Measurements from ENCODE around the gene CDS1. TPM values are rescaled to one million over a fixed set of nuclear protein-coding genes. Genes with fewer than 3 reads are reported as not detected.

The CDS1 gene
- total RNA-seq, 1 experiment from 2014 or later: 16.1 TPM

DNA sequence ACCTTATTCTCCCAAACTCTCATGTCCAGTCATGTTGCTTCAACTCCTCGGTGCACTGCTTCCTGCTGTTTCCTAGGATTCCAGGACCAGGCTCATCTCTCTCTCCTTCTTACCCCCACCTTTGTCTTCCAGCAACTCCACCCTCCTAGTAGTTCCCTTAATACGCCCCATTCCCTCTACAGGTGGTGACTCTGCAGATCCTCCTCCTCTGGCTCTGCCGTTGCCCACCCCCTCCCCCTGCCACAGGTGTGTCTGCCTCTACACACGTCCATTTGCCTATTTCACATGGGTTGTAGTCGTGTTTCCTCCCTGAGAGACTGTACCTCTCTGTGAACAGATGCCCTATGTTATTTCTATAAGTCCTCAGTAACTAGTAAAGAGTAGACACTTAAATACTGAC, 32.4 kb downstream of the CDS1 start:
- DNase-seq (ENCODE audit: low read depth, low spot score): no peak
- in situ Hi-C loops (cut with HindIII; ENCODE audit: low pct_unique_long_range_greater_than_20kb, low sequenced_read_pairs) (no loop called here), intact Hi-C loops (cut with micrococcal nuclease; ENCODE audit: unreplicated experiment) (no loop called here)
- H3K4me1 ChIP-seq (ENCODE audit: control insufficient read depth, insufficient read depth, low read length): no peaks in the 10 kb centered on the region
- BruUV-seq (replicated peaks): no TSS peak
- no peak overlapping the region for H3K4me3 ChIP-seq (ENCODE audit: low read depth in 2 of 2, low read length in 2 of 2)
- ChIA-PET CTCF (no interaction called here), POLR2A (no interaction called here)
- no peaks in the 10 kb centered on the region for H3K9me3 ChIP-seq (ENCODE audit: control insufficient read depth, insufficient read depth, low read depth, low read length)
- ATAC-seq: no peak
- H3K27me3 ChIP-seq (ENCODE audit: control insufficient read depth, insufficient read depth, low read length): no peaks in the 10 kb centered on the region
- H3K27ac ChIP-seq (ENCODE audit: low read length): no peak overlapping the region
- TF ChIP-seq SIN3A (IDR thresholded peaks at IDR 0.05; ENCODE audit: borderline replicate concordance, insufficient read depth, low read depth, low read length) (no peak), TCF7L2 (IDR thresholded peaks at IDR 0.05; ENCODE audit: low read depth, low read length) (no peak), POLR2AphosphoS5 (IDR thresholded peaks at IDR 0.05; ENCODE audit: low read depth, low read length) (no peak), REST (IDR thresholded peaks at IDR 0.05; ENCODE audit: insufficient read depth in 1 of 2, low read depth in 2 of 2, low read length in 1 of 2) (no peak), CTCF (IDR thresholded peaks at IDR 0.05) (no peak)
- no peaks in the 10 kb centered on the region for H3K36me3 ChIP-seq (ENCODE audit: control insufficient read depth, insufficient read depth, low read length)

DNA sequence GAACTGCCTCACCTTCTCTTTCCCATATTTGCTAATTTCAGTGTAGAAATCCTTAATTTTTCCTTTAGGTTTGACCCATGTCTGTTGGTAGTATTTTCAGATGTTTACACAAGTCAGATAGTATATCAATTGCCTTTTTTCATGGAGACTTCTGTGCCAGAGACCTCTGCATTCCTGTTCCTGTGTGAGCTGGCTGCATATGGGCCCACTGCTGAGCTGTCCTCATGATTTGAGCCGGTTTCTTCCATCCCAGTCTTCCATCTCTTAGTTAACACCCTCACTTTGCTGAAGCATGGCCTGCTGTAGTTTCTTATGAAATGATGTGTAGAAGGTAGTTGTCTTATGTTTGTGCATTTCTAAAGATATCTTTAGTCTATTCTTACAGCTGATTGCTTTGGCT, 40.0 kb downstream of the CDS1 start:
- ChIA-PET POLR2A (no interaction called here), CTCF (no interaction called here)
- ATAC-seq (no peak), DNase-seq (ENCODE audit: low read depth, low spot score) (no peak)
- Histone ChIP-seq H3K4me1 (ENCODE audit: control insufficient read depth, insufficient read depth, low read length) (no peaks in the 10 kb centered on the region), H3K9me3 (ENCODE audit: control insufficient read depth, insufficient read depth, low read depth, low read length) (no peaks in the 10 kb centered on the region), H3K27ac (ENCODE audit: low read length) (no peak overlapping the region), H3K27me3 (ENCODE audit: control insufficient read depth, insufficient read depth, low read length) (no peaks in the 10 kb centered on the region), H3K4me3 (ENCODE audit: low read depth in 2 of 2, low read length in 2 of 2) (no peak overlapping the region), H3K36me3 (ENCODE audit: control insufficient read depth, insufficient read depth, low read length) (no peaks in the 10 kb centered on the region)
- TF ChIP-seq CTCF (IDR thresholded peaks at IDR 0.05) (no peak), TCF7L2 (IDR thresholded peaks at IDR 0.05; ENCODE audit: low read depth, low read length) (no peak), SIN3A (IDR thresholded peaks at IDR 0.05; ENCODE audit: borderline replicate concordance, insufficient read depth, low read depth, low read length) (no peak), REST (IDR thresholded peaks at IDR 0.05; ENCODE audit: insufficient read depth in 1 of 2, low read depth in 2 of 2, low read length in 1 of 2) (no peak), POLR2AphosphoS5 (IDR thresholded peaks at IDR 0.05; ENCODE audit: low read depth, low read length) (no peak)
- in situ Hi-C loops (cut with HindIII; ENCODE audit: low pct_unique_long_range_greater_than_20kb, low sequenced_read_pairs) (no loop called here), intact Hi-C loops (cut with micrococcal nuclease; ENCODE audit: unreplicated experiment) (no loop called here)
- no TSS peak for BruUV-seq (replicated peaks)
